ENCODE results near the gene ORAI2. TPM values are rescaled to one million over a fixed set of nuclear protein-coding genes. Genes with fewer than 3 reads are reported as not detected.

Gene ORAI2
- total RNA-seq, 1 donor from 2014 or later = 53.5 TPM

DNA sequence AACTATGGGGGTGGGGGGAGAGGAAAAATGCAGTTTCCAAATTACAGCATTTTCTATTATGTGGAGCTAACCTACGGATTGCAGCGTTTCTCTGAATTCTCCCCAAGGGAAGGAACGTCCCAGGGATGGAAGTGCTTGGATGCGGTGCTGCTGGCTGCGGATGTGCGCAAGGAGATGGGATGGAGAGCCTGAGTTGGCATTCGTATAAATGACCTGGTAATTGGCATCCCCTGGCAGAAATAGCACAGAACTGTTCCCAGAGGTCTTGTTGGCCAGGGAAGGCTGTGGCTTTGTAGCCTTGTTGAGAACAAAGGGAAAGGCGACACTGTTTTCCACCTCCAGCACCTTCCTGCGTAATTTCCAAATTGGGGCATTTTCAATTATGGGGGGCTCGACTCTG lies 2.7 kb downstream of the ORAI2 start:
- DNase-seq (ENCODE audit: low spot score) = no peak
- Mint-ChIP-seq H3K27me3 (ENCODE audit: low read depth) (no peaks in the 10 kb centered on the region), H3K9me3 (no peaks in the 10 kb centered on the region), H3K36me3 (ENCODE audit: low read depth) (peaks cover 23% of the 10 kb centered on the region), H3K27ac (no peak overlapping the region), H3K4me1 (ENCODE audit: low read depth) (peaks cover 18% of the 10 kb centered on the region), H3K4me3 (ENCODE audit: low read depth) (no peak overlapping the region)
- intact Hi-C loops (cut with micrococcal nuclease) = no loop called here

DNA sequence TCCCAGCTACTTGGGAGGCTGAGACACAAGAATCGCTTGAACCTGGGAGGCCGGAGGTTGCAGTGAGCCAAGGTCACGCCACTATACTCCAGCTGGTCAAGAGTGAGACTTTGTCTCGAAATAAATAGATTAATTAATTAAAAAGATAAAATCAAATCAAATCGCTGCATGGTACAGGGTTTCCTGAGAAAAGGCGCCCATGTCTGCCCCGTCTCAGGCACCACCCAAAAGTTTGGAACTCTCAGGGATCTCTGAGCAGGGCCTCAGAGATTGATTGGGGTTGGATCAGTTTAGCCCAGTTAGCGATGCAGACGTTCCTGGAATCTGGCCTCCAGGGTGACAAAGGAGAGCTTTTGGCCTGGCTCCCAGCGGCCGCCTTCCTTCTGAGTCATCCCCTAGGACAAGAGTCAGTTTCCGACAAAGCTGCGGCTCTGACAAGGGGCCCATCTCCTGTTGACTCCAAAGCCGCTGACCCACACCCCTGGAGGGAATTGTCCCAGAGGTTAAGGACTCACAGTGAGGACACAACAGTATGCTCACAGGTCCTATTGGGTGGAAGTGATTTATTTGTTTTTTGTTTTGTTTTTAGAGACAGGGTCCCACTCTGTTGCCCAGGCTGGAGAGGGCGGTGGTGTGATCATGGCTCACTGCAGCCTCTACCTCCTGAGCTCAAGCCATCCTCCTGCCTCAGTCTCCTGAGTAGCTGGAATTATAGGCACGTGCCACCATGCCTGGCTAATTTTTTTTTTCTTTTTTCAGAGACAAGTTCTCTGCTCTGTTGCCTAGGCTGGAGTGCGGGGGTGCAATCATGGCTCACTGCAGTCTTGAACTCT lies 6.8 kb downstream of the ORAI2 start:
- peaks cover 34% of the 10 kb centered on the region for H3K36me3 Mint-ChIP-seq (ENCODE audit: low read depth)
- intact Hi-C loops (cut with micrococcal nuclease) = no loop called here
- no peaks in the 10 kb centered on the region for H3K27me3 Mint-ChIP-seq (ENCODE audit: low read depth)
- no peaks in the 10 kb centered on the region for H3K9me3 Mint-ChIP-seq
- DNase-seq (ENCODE audit: low spot score) = no peak
- no peak overlapping the region for H3K27ac Mint-ChIP-seq
- H3K4me3 Mint-ChIP-seq (ENCODE audit: low read depth) = no peak overlapping the region
- no peaks in the 10 kb centered on the region for H3K4me1 Mint-ChIP-seq (ENCODE audit: low read depth)

DNA sequence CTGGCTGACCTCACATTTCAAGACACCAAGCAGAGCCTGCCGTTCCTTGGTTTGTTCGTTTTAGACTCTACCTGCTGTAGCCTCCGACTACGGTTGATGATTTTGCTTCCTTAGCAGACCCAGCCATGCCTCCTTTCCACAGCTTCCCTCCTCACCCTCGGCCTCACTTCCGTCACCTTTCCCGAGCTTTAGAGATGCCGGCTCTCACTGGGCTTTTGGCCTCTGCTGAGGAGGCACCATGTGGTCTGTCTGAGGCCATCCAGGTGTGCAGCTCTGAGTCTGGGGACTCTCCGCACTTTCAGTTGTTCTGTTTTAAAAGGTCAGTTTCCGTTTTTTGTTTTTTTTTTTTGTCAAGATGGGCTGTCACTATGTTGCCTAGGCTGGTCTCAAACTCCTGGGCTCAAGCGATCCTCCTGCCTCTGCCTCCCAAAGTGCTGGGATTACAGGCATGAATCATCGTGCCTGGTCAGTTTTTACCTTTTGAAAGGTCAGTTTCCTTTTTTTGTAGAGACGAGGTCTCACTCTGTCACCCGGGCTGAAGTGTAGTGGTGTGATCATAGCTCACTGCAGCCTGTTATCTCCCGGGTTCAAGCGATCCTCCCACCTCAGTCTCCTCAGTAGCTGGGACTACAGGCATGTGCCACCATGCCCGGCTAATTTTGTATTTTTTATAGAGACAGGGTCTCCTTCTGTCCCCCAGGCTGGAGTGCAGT lies 11.7 kb downstream of the ORAI2 start:
- Mint-ChIP-seq H3K9me3 (no peaks in the 10 kb centered on the region), H3K4me3 (ENCODE audit: low read depth) (no peak overlapping the region), H3K27me3 (ENCODE audit: low read depth) (no peaks in the 10 kb centered on the region), H3K4me1 (ENCODE audit: low read depth) (no peaks in the 10 kb centered on the region), H3K36me3 (ENCODE audit: low read depth) (peaks cover 35% of the 10 kb centered on the region), H3K27ac (no peak overlapping the region)
- DNase-seq (ENCODE audit: low spot score) = no peak
- intact Hi-C loops (cut with micrococcal nuclease) = no loop called here

DNA sequence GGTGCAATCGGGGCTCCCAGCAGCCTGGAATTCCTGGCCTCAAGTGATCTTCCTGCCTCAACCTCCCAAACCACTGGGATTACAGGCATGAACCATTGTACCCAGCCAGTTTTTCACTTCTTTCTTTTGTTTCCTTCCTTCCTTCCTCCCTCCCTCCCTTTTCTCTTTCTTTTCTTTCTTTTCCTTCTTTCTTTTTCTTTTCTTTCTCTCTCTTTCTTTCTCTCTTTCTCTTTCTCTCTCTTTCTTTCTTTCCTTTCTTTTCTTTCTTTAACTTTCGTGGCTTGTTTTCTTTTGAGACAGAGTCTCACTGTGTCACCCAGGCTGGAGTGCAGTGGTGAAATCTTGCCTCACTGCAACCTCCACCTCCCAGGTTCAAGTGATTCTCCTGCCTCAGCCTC lies 12.3 kb downstream of the ORAI2 start:
- intact Hi-C loops (cut with micrococcal nuclease) = no loop called here
- Mint-ChIP-seq H3K4me1 (ENCODE audit: low read depth) (no peaks in the 10 kb centered on the region), H3K27ac (no peak overlapping the region), H3K4me3 (ENCODE audit: low read depth) (no peak overlapping the region), H3K9me3 (no peaks in the 10 kb centered on the region), H3K36me3 (ENCODE audit: low read depth) (peaks cover 33% of the 10 kb centered on the region), H3K27me3 (ENCODE audit: low read depth) (no peaks in the 10 kb centered on the region)
- no peak for DNase-seq (ENCODE audit: low spot score)

DNA sequence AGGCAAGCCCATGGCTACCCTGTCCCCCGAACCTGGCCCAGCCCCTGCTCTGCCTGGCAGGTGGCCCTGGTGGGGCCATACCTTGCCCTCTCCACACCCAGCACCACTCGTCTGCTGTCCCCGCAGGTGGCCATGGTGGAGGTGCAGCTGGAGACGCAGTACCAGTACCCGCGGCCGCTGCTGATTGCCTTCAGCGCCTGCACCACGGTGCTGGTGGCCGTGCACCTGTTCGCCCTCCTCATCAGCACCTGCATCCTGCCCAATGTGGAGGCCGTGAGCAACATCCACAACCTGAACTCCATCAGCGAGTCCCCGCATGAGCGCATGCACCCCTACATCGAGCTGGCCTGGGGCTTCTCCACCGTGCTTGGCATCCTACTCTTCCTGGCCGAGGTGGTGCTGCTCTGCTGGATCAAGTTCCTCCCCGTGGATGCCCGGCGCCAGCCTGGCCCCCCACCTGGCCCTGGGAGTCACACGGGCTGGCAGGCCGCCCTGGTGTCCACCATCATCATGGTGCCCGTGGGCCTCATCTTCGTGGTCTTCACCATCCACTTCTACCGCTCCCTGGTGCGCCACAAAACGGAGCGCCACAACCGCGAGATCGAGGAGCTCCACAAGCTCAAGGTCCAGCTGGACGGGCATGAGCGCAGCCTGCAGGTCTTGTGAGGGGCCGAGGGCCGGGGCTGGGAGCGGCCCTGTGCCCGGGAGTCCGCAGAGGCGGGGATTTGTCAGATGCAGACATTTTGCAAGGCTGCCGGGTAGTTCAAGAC lies 13.2 kb downstream of the ORAI2 start:
- no peaks in the 10 kb centered on the region for H3K4me1 Mint-ChIP-seq (ENCODE audit: low read depth)
- DNase-seq (ENCODE audit: low spot score) = no peak
- H3K4me3 Mint-ChIP-seq (ENCODE audit: low read depth) = no peak overlapping the region
- no peaks in the 10 kb centered on the region for H3K9me3 Mint-ChIP-seq
- intact Hi-C loops (cut with micrococcal nuclease) = no loop called here
- H3K27me3 Mint-ChIP-seq (ENCODE audit: low read depth) = no peaks in the 10 kb centered on the region
- peaks cover 30% of the 10 kb centered on the region for H3K36me3 Mint-ChIP-seq (ENCODE audit: low read depth)
- H3K27ac Mint-ChIP-seq = no peak overlapping the region

DNA sequence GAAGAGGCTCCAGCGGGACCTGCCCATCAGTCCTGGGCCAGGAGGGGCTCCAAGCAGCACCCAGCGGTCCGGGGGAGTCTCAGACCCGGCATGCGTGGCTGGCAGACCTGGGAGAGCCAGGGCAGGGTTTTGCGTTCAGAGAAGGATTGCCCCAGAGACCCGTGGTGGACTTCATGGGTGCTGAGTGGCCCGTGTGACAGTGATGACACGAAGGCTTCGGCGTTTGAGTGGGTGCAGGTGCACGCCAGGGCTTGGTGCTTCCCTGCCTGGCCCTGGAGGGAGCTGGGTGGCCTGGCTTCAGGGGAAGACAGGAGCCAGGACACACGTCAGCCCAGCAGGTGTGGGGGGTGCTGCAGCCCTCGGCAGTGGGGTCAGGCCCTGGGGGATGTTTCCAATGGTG lies 13.9 kb downstream of the ORAI2 start:
- Mint-ChIP-seq H3K36me3 (ENCODE audit: low read depth) (peaks cover 22% of the 10 kb centered on the region), H3K27ac (no peak overlapping the region), H3K4me1 (ENCODE audit: low read depth) (no peaks in the 10 kb centered on the region)

DNA sequence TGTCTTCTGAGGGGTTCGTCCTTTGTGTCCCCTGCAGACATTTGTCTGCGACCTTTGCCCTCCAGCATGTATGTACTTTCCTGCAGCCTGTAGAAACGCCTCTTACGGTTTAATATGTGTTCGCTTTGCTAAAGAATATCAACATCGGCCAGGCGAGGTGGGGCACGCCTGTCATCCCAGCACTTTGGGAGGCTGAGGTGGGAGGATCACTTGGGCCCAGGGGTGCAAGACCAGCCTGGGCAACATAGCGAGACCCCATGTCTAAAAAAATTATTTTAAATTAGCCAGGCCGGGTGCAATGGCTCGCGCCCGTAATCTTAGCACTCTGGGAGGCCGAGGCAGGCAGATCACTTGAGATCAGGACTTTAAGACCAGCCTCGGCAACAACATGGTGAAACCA lies 15.8 kb downstream of the ORAI2 start:
- Mint-ChIP-seq H3K4me1 (ENCODE audit: low read depth) (no peaks in the 10 kb centered on the region), H3K4me3 (ENCODE audit: low read depth) (no peak overlapping the region), H3K9me3 (no peaks in the 10 kb centered on the region), H3K27me3 (ENCODE audit: low read depth) (no peaks in the 10 kb centered on the region), H3K36me3 (ENCODE audit: low read depth) (peaks cover 17% of the 10 kb centered on the region), H3K27ac (no peak overlapping the region)
- intact Hi-C loops (cut with micrococcal nuclease) = no loop called here
- no peak for DNase-seq (ENCODE audit: low spot score)

More for the DNA sequence above, 13.9 kb downstream of the ORAI2 start:
- intact Hi-C loops (cut with micrococcal nuclease) = no loop called here
- Mint-ChIP-seq H3K27me3 (ENCODE audit: low read depth) (no peaks in the 10 kb centered on the region), H3K9me3 (no peaks in the 10 kb centered on the region), H3K4me3 (ENCODE audit: low read depth) (no peak overlapping the region)
- DNase-seq (ENCODE audit: low spot score) = no peak

DNA sequence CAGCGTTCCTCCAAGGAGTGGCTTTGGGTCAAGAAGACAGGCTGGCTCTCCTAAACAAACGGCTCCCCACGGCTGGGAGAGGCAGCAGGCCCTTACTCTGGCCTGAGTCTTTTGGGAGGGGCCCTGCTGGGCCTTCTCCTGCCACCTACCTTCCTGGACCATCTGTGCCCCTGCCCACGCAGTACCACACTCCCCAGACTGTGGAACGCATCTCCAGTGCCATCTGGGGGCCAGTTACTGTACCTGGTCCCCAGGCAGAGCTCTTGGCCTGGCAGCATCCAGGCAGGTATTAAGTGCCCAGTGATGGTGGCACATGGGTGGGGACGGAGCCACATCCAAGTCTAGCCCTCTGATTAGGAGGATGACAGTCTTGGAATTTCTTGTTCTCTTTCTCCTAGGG lies 16.9 kb downstream of the ORAI2 start:
- Mint-ChIP-seq H3K9me3 (no peaks in the 10 kb centered on the region), H3K27me3 (ENCODE audit: low read depth) (no peaks in the 10 kb centered on the region), H3K36me3 (ENCODE audit: low read depth) (peaks cover 12% of the 10 kb centered on the region), H3K4me3 (ENCODE audit: low read depth) (no peak overlapping the region), H3K27ac (no peak overlapping the region), H3K4me1 (ENCODE audit: low read depth) (no peaks in the 10 kb centered on the region)
- intact Hi-C loops (cut with micrococcal nuclease) = no loop called here
- no peak for DNase-seq (ENCODE audit: low spot score)

DNA sequence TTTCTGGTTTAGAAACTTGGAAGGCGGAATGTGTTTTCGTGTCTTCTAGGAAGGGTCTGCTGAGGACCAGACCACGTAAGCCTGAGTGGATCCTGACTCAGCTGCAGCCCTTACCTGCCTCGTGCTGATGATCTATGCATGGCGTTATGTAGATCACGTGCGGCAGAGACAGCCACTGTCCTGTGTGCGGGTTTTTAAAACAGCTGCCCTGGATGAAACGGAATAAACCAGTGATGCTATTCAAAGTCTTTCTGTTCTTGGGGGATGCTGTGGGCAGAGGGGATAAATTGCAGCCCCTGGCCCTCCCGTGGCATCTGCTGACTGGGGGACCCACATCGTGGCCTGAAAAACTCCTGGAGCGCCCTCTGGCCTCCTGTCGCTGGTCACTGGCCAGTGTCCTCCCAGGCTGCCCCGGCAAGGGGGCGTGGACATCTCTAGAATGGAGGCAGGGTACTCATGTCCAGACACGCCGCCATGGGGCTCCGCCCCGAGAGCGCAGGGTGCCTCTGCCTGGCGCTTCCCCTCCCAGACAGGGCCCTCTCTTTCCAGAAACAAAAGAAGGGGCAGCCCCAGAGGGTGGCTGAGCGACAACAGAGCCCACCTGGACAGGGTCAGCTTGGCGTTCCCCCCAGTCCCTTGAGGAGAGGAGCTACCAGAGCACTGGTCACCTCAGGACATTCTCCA lies 18.1 kb downstream of the ORAI2 start:
- Mint-ChIP-seq H3K27ac (no peak overlapping the region), H3K4me3 (ENCODE audit: low read depth) (no peak overlapping the region), H3K27me3 (ENCODE audit: low read depth) (no peaks in the 10 kb centered on the region), H3K36me3 (ENCODE audit: low read depth) (peaks cover 7% of the 10 kb centered on the region), H3K4me1 (ENCODE audit: low read depth) (no peaks in the 10 kb centered on the region), H3K9me3 (no peaks in the 10 kb centered on the region)
- no peak for DNase-seq (ENCODE audit: low spot score)
- intact Hi-C loops (cut with micrococcal nuclease) = no loop called here

DNA sequence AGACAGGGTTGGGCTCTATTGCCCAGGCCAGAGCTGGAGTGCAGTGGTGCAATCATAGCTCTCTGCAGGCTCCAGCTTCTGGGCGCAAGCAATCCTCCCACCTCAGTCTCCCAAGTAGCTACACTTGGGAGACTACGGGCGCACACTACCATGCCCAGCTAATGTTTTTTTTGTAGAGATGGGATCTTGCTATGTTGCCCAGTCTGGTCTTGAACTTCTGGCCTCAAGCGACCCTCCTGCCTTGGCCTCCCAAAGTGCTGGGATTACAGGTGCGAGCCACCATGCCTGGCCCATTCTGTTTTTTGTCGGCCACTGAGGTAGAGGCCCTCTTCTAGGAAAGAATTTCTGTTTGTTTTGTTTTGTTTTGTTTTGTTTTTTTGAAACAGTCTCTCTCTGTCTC lies 19.1 kb downstream of the ORAI2 start:
- peaks cover 10% of the 10 kb centered on the region for H3K36me3 Mint-ChIP-seq (ENCODE audit: low read depth)
- H3K4me1 Mint-ChIP-seq (ENCODE audit: low read depth) = no peaks in the 10 kb centered on the region
- no peak overlapping the region for H3K27ac Mint-ChIP-seq
- H3K27me3 Mint-ChIP-seq (ENCODE audit: low read depth) = no peaks in the 10 kb centered on the region
- H3K4me3 Mint-ChIP-seq (ENCODE audit: low read depth) = no peak overlapping the region
- intact Hi-C loops (cut with micrococcal nuclease) = no loop called here
- DNase-seq (ENCODE audit: low spot score) = no peak
- no peaks in the 10 kb centered on the region for H3K9me3 Mint-ChIP-seq

DNA sequence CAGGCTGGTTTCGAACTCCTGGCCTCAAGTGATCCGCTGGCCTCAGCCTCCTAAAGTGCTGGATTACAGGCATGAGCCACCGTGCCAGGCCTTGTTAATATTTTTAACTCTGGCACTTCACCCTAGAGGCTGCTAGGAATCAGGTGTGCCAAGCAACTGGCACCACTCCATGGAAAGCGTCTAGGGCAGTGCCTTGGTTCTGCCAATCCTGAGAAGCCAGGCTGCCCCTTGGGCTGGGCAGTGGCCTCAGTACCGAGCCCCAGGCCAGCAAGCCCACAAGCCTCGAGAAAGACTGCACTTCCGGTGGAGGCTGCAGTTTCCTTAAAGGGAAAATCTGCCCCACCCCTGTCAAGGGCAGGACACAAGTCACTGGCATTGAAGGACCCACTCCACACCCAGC lies 19.9 kb downstream of the ORAI2 start:
- H3K4me1 Mint-ChIP-seq (ENCODE audit: low read depth) = no peaks in the 10 kb centered on the region
- DNase-seq (ENCODE audit: low spot score) = no peak
- H3K4me3 Mint-ChIP-seq (ENCODE audit: low read depth) = no peak overlapping the region
- H3K27me3 Mint-ChIP-seq (ENCODE audit: low read depth) = no peaks in the 10 kb centered on the region
- no peaks in the 10 kb centered on the region for H3K9me3 Mint-ChIP-seq
- intact Hi-C loops (cut with micrococcal nuclease) = no loop called here
- no peak overlapping the region for H3K27ac Mint-ChIP-seq
- peaks cover 10% of the 10 kb centered on the region for H3K36me3 Mint-ChIP-seq (ENCODE audit: low read depth)

DNA sequence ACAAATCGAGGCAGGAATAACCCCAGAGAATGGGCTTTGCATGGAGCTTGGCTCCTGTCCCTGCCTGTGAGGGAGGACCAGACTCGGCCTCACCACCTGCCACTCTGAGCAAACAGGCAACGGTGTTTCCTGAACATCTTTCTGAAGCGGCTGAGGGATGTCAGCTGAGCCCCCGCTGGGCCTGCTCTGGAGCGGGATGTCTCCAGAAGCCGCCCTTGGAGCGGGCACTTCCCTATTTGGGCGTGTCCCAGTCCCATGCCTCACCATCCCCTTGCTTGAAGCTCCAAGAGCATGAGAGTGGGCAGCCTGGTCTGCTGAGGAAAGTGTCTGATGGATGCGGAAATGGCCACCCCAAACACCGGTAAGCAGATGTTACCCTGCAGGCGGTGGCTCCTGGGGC lies 21.1 kb downstream of the ORAI2 start:
- Mint-ChIP-seq H3K36me3 (ENCODE audit: low read depth) (peaks cover 14% of the 10 kb centered on the region), H3K9me3 (no peaks in the 10 kb centered on the region), H3K4me1 (ENCODE audit: low read depth) (no peaks in the 10 kb centered on the region), H3K27ac (no peak overlapping the region), H3K4me3 (ENCODE audit: low read depth) (no peak overlapping the region), H3K27me3 (ENCODE audit: low read depth) (no peaks in the 10 kb centered on the region)
- intact Hi-C loops (cut with micrococcal nuclease) = no loop called here
- no peak for DNase-seq (ENCODE audit: low spot score)

Data from activated T-helper 2 cell treated with anti-CD3 and anti-CD28 coated beads, Interferon-gamma antibody, Interleukin-2, Interleukin-4, amounts not matched to agents 10 μg/mL and 5 μg/mL and 100 μg/mL, durations not matched to agents 14 hours and 24 hours and 36 hours (primary cell).